ENCODE results near the gene OAS2.

The OAS2 gene

DNA sequence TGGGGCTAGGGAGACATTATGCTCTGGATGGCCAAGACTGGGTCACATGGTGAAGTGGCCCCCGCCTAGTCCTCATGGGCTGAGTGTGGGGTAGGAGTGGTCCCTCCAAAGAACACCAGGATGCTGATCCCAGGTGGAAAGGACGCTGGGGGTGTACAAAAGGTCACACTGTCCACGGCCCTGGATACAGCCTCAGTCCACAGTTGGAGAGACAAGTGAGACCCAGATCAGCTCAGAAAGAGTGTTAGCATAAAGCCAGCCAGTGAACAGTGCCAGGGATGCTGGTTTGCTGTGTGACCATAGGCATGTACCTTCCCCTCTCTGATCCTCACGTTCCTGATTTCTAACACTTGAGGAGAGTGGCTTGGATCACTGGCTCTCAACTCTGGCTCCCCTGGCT is 13.4 kb upstream of the OAS2 start:
- H3K4me1 Mint-ChIP-seq (ENCODE audit: low read depth): peaks cover 7% of the 10 kb centered on the region
- no peaks in the 10 kb centered on the region for H3K27me3 Mint-ChIP-seq (ENCODE audit: low read depth)
- H3K27ac Mint-ChIP-seq: no peak overlapping the region
- H3K4me3 Mint-ChIP-seq: no peak overlapping the region
- H3K36me3 Mint-ChIP-seq (ENCODE audit: low read depth): peaks cover 80% of the 10 kb centered on the region
- no peaks in the 10 kb centered on the region for H3K9me3 Mint-ChIP-seq
- DNase-seq (ENCODE audit: low spot score): no peak

DNA sequence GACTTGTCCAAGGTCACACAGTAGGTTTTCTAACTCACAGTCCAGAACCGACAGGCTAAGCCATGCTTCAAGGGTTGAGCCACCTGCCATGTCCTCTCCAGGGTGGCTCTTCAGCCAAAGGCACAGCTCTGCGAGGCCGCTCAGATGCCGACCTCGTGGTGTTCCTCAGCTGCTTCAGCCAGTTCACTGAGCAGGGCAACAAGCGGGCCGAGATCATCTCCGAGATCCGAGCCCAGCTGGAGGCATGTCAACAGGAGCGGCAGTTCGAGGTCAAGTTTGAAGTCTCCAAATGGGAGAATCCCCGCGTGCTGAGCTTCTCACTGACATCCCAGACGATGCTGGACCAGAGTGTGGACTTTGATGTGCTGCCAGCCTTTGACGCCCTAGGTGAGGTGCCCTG is 12.7 kb upstream of the OAS2 start:
- H3K4me3 Mint-ChIP-seq: no peak overlapping the region
- no peaks in the 10 kb centered on the region for H3K27me3 Mint-ChIP-seq (ENCODE audit: low read depth)
- H3K9me3 Mint-ChIP-seq: no peaks in the 10 kb centered on the region
- no peak for DNase-seq (ENCODE audit: low spot score)
- no peak overlapping the region for H3K27ac Mint-ChIP-seq
- peaks cover 81% of the 10 kb centered on the region for H3K36me3 Mint-ChIP-seq (ENCODE audit: low read depth)
- H3K4me1 Mint-ChIP-seq (ENCODE audit: low read depth): peaks cover 7% of the 10 kb centered on the region

DNA sequence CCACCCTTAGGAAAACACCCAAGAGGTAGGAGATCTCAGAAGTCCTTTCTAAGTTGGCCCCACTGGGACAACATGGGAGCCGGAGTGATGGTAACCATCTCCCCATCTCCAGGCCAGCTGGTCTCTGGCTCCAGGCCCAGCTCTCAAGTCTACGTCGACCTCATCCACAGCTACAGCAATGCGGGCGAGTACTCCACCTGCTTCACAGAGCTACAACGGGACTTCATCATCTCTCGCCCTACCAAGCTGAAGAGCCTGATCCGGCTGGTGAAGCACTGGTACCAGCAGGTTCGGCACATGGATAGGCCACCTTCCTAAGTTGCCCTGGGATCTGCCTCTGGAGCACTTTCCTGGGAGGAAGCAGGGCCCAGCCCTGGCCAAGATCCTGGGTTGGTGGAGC is 11.0 kb upstream of the OAS2 start:
- no peak overlapping the region for H3K4me3 Mint-ChIP-seq
- DNase-seq (ENCODE audit: low spot score): no peak
- H3K27ac Mint-ChIP-seq: no peak overlapping the region
- no peaks in the 10 kb centered on the region for H3K9me3 Mint-ChIP-seq
- H3K4me1 Mint-ChIP-seq (ENCODE audit: low read depth): no peaks in the 10 kb centered on the region
- H3K27me3 Mint-ChIP-seq (ENCODE audit: low read depth): no peaks in the 10 kb centered on the region
- H3K36me3 Mint-ChIP-seq (ENCODE audit: low read depth): peaks cover 74% of the 10 kb centered on the region

GRCh38 chr12:112967858-112968257 is 10.5 kb upstream of the OAS2 start:
- H3K4me1 Mint-ChIP-seq (ENCODE audit: low read depth): no peaks in the 10 kb centered on the region
- no peaks in the 10 kb centered on the region for H3K27me3 Mint-ChIP-seq (ENCODE audit: low read depth)
- H3K4me3 Mint-ChIP-seq: no peak overlapping the region
- DNase-seq (ENCODE audit: low spot score): no peak
- H3K36me3 Mint-ChIP-seq (ENCODE audit: low read depth): peaks cover 70% of the 10 kb centered on the region
- no peak overlapping the region for H3K27ac Mint-ChIP-seq
- no peaks in the 10 kb centered on the region for H3K9me3 Mint-ChIP-seq

DNA sequence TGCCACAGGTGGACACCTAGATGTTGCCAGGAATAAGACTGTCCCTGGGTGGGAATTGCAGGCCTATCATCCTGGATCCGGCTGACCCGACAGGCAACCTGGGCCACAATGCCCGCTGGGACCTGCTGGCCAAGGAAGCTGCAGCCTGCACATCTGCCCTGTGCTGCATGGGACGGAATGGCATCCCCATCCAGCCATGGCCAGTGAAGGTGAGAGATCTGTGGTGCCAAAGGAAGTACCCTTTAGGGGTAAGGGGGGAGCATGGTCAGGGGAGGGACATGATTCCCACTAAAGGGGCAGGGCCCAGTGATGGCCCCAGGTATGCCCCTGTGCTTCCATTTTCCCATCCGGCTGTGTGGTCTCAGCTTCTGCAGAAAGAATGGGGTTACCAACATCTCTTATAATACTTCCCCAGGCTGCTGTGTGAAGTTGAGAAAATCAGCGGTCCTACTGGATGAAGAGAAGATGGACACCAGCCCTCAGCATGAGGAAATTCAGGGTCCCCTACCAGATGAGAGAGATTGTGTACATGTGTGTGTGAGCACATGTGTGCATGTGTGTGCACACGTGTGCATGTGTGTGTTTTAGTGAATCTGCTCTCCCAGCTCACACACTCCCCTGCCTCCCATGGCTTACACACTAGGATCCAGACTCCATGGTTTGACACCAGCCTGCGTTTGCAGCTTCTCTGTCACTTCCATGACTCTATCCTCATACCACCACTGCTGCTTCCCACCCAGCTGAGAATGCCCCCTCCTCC is 8.6 kb upstream of the OAS2 start:
- peaks cover 56% of the 10 kb centered on the region for H3K36me3 Mint-ChIP-seq (ENCODE audit: low read depth)
- H3K4me1 Mint-ChIP-seq (ENCODE audit: low read depth): no peaks in the 10 kb centered on the region
- H3K27ac Mint-ChIP-seq: no peak overlapping the region
- H3K4me3 Mint-ChIP-seq: no peak overlapping the region
- no peaks in the 10 kb centered on the region for H3K9me3 Mint-ChIP-seq
- no peak for DNase-seq (ENCODE audit: low spot score)
- no peaks in the 10 kb centered on the region for H3K27me3 Mint-ChIP-seq (ENCODE audit: low read depth)

DNA sequence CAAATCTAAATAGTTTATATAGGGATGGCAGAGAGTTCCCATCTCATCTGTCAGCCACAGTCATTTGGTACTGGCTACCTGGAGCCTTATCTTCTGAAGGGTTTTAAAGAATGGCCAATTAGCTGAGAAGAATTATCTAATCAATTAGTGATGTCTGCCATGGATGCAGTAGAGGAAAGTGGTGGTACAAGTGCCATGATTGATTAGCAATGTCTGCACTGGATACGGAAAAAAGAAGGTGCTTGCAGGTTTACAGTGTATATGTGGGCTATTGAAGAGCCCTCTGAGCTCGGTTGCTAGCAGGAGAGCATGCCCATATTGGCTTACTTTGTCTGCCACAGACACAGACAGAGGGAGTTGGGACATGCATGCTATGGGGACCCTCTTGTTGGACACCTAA is 7.9 kb upstream of the OAS2 start:
- Mint-ChIP-seq H3K36me3 (ENCODE audit: low read depth) (peaks cover 53% of the 10 kb centered on the region), H3K4me1 (ENCODE audit: low read depth) (no peaks in the 10 kb centered on the region), H3K27me3 (ENCODE audit: low read depth) (no peaks in the 10 kb centered on the region), H3K27ac (no peak overlapping the region), H3K4me3 (no peak overlapping the region), H3K9me3 (no peaks in the 10 kb centered on the region)
- no peak for DNase-seq (ENCODE audit: low spot score)

DNA sequence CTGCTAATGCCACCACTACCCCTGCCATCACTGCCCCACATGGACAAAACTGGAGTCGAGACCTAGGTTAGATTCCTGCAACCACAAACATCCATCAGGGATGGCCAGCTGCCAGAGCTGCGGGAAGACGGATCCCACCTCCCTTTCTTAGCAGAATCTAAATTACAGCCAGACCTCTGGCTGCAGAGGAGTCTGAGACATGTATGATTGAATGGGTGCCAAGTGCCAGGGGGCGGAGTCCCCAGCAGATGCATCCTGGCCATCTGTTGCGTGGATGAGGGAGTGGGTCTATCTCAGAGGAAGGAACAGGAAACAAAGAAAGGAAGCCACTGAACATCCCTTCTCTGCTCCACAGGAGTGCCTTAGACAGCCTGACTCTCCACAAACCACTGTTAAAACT is 7.1 kb upstream of the OAS2 start:
- Mint-ChIP-seq H3K27ac (no peak overlapping the region), H3K4me1 (ENCODE audit: low read depth) (no peaks in the 10 kb centered on the region), H3K4me3 (no peak overlapping the region), H3K36me3 (ENCODE audit: low read depth) (peaks cover 52% of the 10 kb centered on the region), H3K9me3 (no peaks in the 10 kb centered on the region), H3K27me3 (ENCODE audit: low read depth) (no peaks in the 10 kb centered on the region)
- no peak for DNase-seq (ENCODE audit: low spot score)

DNA sequence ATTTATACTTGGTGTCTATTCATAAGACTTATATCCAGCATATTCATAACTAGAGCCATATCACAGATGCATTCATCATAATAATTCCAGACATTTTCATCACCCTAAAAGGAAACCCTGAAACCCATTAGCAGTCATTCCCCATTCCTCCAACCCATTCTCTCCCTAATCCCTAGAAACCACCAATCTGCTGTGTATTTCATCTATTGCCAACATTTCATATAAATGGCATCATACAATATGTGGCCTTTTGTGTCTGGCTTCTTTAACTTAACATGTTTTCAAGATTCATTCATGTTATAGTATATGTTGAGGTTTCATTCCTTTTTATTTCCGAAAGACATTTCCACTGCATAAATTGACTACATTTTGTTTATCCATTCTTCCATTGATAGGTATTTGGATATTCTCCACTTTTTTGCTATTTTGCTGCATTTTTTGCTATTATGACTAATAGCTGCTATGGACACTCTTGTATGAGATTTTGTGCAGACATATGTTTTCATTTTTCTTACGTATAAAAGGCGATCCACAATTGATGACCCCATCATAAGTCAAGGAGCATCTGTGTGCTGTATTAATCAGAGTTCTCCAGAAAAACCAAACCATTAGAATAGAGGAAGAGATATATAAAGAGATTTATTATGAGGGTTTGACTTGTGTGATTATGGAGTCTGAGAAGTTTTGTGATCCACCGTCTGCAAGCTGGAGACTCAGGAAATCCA is 5.1 kb upstream of the OAS2 start:
- H3K27me3 Mint-ChIP-seq (ENCODE audit: low read depth): no peaks in the 10 kb centered on the region
- no peak for DNase-seq (ENCODE audit: low spot score)
- H3K36me3 Mint-ChIP-seq (ENCODE audit: low read depth): peaks cover 35% of the 10 kb centered on the region
- H3K4me1 Mint-ChIP-seq (ENCODE audit: low read depth): peaks cover 8% of the 10 kb centered on the region
- no peak overlapping the region for H3K4me3 Mint-ChIP-seq
- no peak overlapping the region for H3K27ac Mint-ChIP-seq
- no peaks in the 10 kb centered on the region for H3K9me3 Mint-ChIP-seq

DNA sequence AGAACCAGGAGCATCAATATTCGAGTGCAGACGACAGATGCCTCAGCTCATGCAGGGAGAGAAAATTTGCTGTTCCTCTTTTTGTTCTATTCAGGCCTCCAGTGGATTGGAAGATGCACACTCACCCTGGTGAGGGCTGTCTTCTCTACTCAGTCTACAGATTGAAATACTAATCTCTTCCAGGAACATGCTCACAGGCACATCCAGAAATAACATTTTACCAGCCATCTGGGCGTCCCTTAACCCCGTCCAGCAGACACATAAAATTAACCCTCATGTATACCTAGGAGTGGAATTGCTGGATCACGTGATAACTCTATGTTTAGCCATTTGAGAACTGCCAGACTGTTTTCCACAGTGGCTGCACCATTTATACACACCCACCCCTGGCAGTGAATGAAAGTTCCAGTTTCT is 4.5 kb upstream of the OAS2 start:
- Mint-ChIP-seq H3K36me3 (ENCODE audit: low read depth) (peaks cover 32% of the 10 kb centered on the region), H3K27ac (no peak overlapping the region), H3K4me3 (no peak overlapping the region), H3K9me3 (no peaks in the 10 kb centered on the region), H3K27me3 (ENCODE audit: low read depth) (no peaks in the 10 kb centered on the region), H3K4me1 (ENCODE audit: low read depth) (peaks cover 8% of the 10 kb centered on the region)
- DNase-seq (ENCODE audit: low spot score): no peak

GRCh38 chr12:112974904-112975303 is 3.4 kb upstream of the OAS2 start:
- Mint-ChIP-seq H3K4me1 (ENCODE audit: low read depth) (peaks cover 13% of the 10 kb centered on the region), H3K27me3 (ENCODE audit: low read depth) (no peaks in the 10 kb centered on the region), H3K27ac (no peak overlapping the region), H3K4me3 (no peak overlapping the region), H3K36me3 (ENCODE audit: low read depth) (peaks cover 31% of the 10 kb centered on the region), H3K9me3 (no peaks in the 10 kb centered on the region)
- DNase-seq (ENCODE audit: low spot score): no peak

- H3K4me3 Mint-ChIP-seq: peak overlapping the region; percentile 91
Measured at GRCh38 chr12:112977139-112977538, 1.2 kb upstream of the OAS2 start.

GRCh38 chr12:112977641-112978040 is 678 bp upstream of the OAS2 start:
- H3K27ac Mint-ChIP-seq: peak overlapping the region; percentile 99
- no peaks in the 10 kb centered on the region for H3K27me3 Mint-ChIP-seq (ENCODE audit: low read depth)
- DNase-seq (ENCODE audit: low spot score): no peak
- H3K9me3 Mint-ChIP-seq: peaks cover 14% of the 10 kb centered on the region
- peak overlapping the region; percentile 91 for H3K4me3 Mint-ChIP-seq
- peaks cover 39% of the 10 kb centered on the region for H3K36me3 Mint-ChIP-seq (ENCODE audit: low read depth)
- H3K4me1 Mint-ChIP-seq (ENCODE audit: low read depth): peaks cover 32% of the 10 kb centered on the region

More at GRCh38 chr12:112977139-112977538, 1.2 kb upstream of the OAS2 start:
- Mint-ChIP-seq H3K9me3 (peaks cover 9% of the 10 kb centered on the region), H3K27ac (peak overlapping the region; percentile 99), H3K27me3 (ENCODE audit: low read depth) (no peaks in the 10 kb centered on the region), H3K36me3 (ENCODE audit: low read depth) (peaks cover 36% of the 10 kb centered on the region), H3K4me1 (ENCODE audit: low read depth) (peaks cover 32% of the 10 kb centered on the region)
- DNase-seq (ENCODE audit: low spot score): no peak

DNA sequence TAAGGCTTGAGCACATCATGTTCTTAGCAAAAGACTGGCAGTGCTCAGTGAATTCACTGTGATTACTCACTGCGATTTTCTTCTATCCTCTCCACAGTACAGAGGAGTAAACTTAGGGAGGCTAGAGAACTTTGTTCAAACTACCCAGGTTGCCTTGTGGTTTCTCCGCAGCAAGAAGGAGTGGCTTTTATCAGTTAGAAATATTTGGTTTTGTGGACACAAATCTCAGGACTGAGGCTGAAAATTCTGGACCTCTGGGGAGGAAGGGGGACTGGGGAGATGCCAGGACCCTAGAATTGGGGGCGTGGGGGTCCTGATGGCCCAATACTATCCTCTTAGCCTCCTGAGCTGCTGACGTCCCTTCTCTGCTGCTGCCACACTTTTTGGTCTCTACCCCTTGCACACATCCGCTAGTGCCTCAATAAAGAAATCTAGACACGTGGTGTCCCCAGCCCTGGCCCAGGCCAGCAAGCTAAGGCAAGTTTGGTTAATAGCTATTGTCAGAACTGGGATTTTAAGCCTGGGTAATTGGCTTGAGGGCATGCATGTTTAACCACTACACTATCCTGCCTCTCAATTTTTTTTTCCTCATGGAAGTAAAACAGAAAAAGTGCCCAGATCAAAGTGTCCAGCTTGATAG is 842 bp downstream of the OAS2 start:
- no peaks in the 10 kb centered on the region for H3K27me3 Mint-ChIP-seq (ENCODE audit: low read depth)
- peak overlapping the region; percentile 99 for H3K27ac Mint-ChIP-seq
- H3K4me3 Mint-ChIP-seq: peak overlapping the region; percentile 91
- peaks cover 32% of the 10 kb centered on the region for H3K4me1 Mint-ChIP-seq (ENCODE audit: low read depth)
- peak; percentile 35 for DNase-seq (ENCODE audit: low spot score)
- peaks cover 24% of the 10 kb centered on the region for H3K9me3 Mint-ChIP-seq
- peaks cover 50% of the 10 kb centered on the region for H3K36me3 Mint-ChIP-seq (ENCODE audit: low read depth)

GRCh38 chr12:112980491-112981158 is 2.3 kb downstream of the OAS2 start:
- Mint-ChIP-seq H3K27ac (peak overlapping the region; percentile 60), H3K27me3 (ENCODE audit: low read depth) (no peaks in the 10 kb centered on the region), H3K9me3 (peaks cover 38% of the 10 kb centered on the region), H3K36me3 (ENCODE audit: low read depth) (peaks cover 64% of the 10 kb centered on the region), H3K4me3 (peak overlapping the region; percentile 91), H3K4me1 (ENCODE audit: low read depth) (peaks cover 37% of the 10 kb centered on the region)
- DNase-seq (ENCODE audit: low spot score): no peak

All from T-helper 2 cell treated with Interferon-gamma antibody and Interleukin-4, amounts not matched to agents 5 μg/mL and 100 μg/mL, for 36 hours (primary cell).